ENCODE data around the gene SHE. TPM values are rescaled to one million over a fixed set of nuclear protein-coding genes. Genes with fewer than 3 reads are reported as not detected.

SHE gene
- total and polyA plus RNA-seq, 2 of the 8 experiments (the other 6 are each of a cell fraction or from before 2014, with no cell fraction given), result 0.44 to 0.45 TPM

DNA sequence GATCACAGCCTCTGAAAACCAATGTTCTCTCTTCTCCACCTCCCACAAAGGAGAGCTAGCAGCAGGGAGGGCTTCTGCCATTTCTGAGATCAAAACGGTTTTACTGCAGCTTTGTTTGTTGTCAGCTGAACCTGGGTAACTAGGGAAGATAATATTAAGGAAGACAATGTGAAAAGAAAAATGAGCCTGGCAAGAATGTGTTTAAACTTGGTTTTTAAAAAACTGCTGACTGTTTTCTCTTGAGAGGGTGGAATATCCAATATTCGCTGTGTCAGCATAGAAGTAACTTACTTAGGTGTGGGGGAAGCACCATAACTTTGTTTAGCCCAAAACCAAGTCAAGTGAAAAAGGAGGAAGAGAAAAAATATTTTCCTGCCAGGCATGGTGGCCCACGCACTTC is 36.0 kb downstream of the SHE start:
- Histone ChIP-seq H3K27me3 (replicated peaks in 1 of 4; ENCODE audit: control insufficient read depth in 3 of 4, extremely low read depth in 1 of 4, insufficient read depth in 3 of 4, low read length in 3 of 4) (no peaks in the 10 kb centered on the region), H3K4me1 (replicated peaks in 1 of 4; ENCODE audit: control insufficient read depth in 3 of 4, insufficient read depth in 4 of 4, low read length in 3 of 4) (peaks cover 0 to 4% (median 2%) of the 10 kb centered on the region in 4 experiments; a peak in 4 of 7 replicates), H3K23me2 (ENCODE audit: low read depth, low read length) (no peaks in the 10 kb centered on the region), H3K27ac (ENCODE audit: low read depth, low read length) (no peak overlapping the region), H3K18ac (ENCODE audit: extremely low read depth, low read length) (no peak overlapping the region), H4K91ac (replicated peaks; ENCODE audit: insufficient read length, low read length) (no peak overlapping the region), H3K4me2 (ENCODE audit: insufficient read depth in 1 of 2, low read depth in 2 of 2, low read length in 2 of 2) (no peak overlapping the region), H3K4me3 (ENCODE audit: extremely low read depth in 1 of 4, insufficient read depth in 2 of 4, low read depth in 3 of 4, low read length in 4 of 4) (no peak overlapping the region), H4K8ac (ENCODE audit: extremely low read depth, insufficient read depth, low read length) (no peak overlapping the region), H3K4ac (replicated peaks; ENCODE audit: insufficient read length, low read depth, low read length) (no peak overlapping the region), H2AK5ac (ENCODE audit: low read depth, low read length) (no peak overlapping the region), H4K20me1 (replicated peaks in 1 of 2; ENCODE audit: control insufficient read depth in 1 of 2, insufficient read depth in 2 of 2, low read length in 2 of 2) (no peaks in the 10 kb centered on the region), H2BK5ac (ENCODE audit: low read depth, low read length) (no peak overlapping the region), H3K23ac (ENCODE audit: insufficient read length) (no peak overlapping the region), H3K56ac (replicated peaks; ENCODE audit: insufficient read length, low read depth, low read length) (no peak overlapping the region), H2AFZ (ENCODE audit: low read length) (no peak overlapping the region), H3K9ac (replicated peaks in 1 of 4; ENCODE audit: extremely low read depth in 1 of 4, low read depth in 3 of 4, low read length in 3 of 4) (no peak overlapping the region), H3K14ac (ENCODE audit: insufficient read length) (no peak overlapping the region), H2BK20ac (ENCODE audit: low read length) (no peak overlapping the region), H3K36me3 (ENCODE audit: control insufficient read depth in 2 of 4, insufficient read depth in 4 of 4, low read length in 3 of 4) (no peaks in the 10 kb centered on the region), H3K79me1 (ENCODE audit: low read depth, low read length) (no peaks in the 10 kb centered on the region), H3K79me2 (ENCODE audit: control insufficient read depth in 1 of 2, insufficient read depth in 2 of 2, low read length in 2 of 2) (no peaks in the 10 kb centered on the region), H3K9me3 (ENCODE audit: insufficient read depth in 2 of 2, low read depth in 1 of 2, low read length in 1 of 2) (no peaks in the 10 kb centered on the region), H4K5ac (ENCODE audit: insufficient read length, low read depth, low read length) (no peak overlapping the region), H2BK120ac (replicated peaks; ENCODE audit: low read depth, low read length) (no peak overlapping the region), H2BK15ac (ENCODE audit: low read length) (no peak overlapping the region), H2BK12ac (ENCODE audit: low read depth, low read length) (no peak overlapping the region)
- CTCF ChIA-PET (ENCODE audit: partially characterized antibody), result interaction anchor here (0.9 to 4.8 kb wide), 6 partner anchors 14 to 140 kb away, joined by 3 to 30 read pairs (median 6); partner anchors contain the start of genes ATP8B2 and IL6R
- 81% methylated on average over 3 of the region's 3 CpGs; no CpG with 5 or more reads in 1 of the 2 experiments for WGBS, 2 experiments (ENCODE audit: extremely low coverage in 1 of 2, insufficient coverage in 1 of 2, insufficient read length in 1 of 2, insufficient replicate concordance in 2 of 2, low coverage in 1 of 2, low lambda C conversion rate in 2 of 2, missing lambda C conversion rate in 1 of 2)
- FAIRE-seq (no peak), DNase-seq (ENCODE audit: low read depth in 1 of 2, low spot score in 2 of 2) (no peak)
- no peak for TF ChIP-seq RAD21 (IDR thresholded peaks at IDR 0.05 in 1 of 2, conservative IDR thresholded peaks at IDR 0.05 in 1 of 2; ENCODE audit: low read depth in 2 of 2, low read length in 2 of 2)
- TF ChIP-seq MAFK (IDR thresholded peaks at IDR 0.05; ENCODE audit: low read depth, low read length), result peak; percentile 79
- POLR2A ChIA-PET (ENCODE audit: partially characterized antibody), result interaction anchor here (1.0 kb wide), 1 partner anchor 188 kb away, joined by 3 read pairs; no protein-coding TSS in a partner anchor

Data from H1 (cell line).